CD14-positive monocyte (primary cell): Measurements from ENCODE around the gene CNTN1. TPM values are rescaled to one million over a fixed set of nuclear protein-coding genes. Genes with fewer than 3 reads are reported as not detected.

Experiments used
- DNase-seq, 3 donors: peaks; one replicate each; pipeline ENCODE4 v3.0.0-alpha.2; 2011 to 2022
- H2AFZ ChIP-seq: 2 replicates; pipeline ENCODE4 v1.6.0; 2012; ENCODE audit warnings: mild to moderate bottlenecking, low read depth, low read length, inconsistent platforms; ENCODE audit not compliant: insufficient read depth, poor library complexity, severe bottlenecking
- H3K27ac ChIP-seq, 2 donors: 1 replicate in 1 of 2; 2 replicates in 1 of 2; pipeline ENCODE4 v1.5.1; 2012 to 2013; ENCODE audit warnings: low read length in 2 of 2, control low read depth in 1 of 2, inconsistent platforms in 1 of 2, low read depth in 1 of 2, mild to moderate bottlenecking in 1 of 2
- H3K27me3 ChIP-seq, 2 donors: one replicate each; pipeline versions ENCODE4 v1.6.0 to v1.6.1; 2011 to 2013; ENCODE audit warnings: low read length in 2 of 2; ENCODE audit not compliant: control insufficient read depth in 2 of 2, insufficient read depth in 2 of 2
- H3K36me3 ChIP-seq, 2 donors: replicated peaks in 1 of 2; 1 replicate in 1 of 2; 2 replicates in 1 of 2; pipeline versions ENCODE4 v1.5.1 to v1.6.1; 2012 to 2013; ENCODE audit warnings: low read length in 2 of 2, control low read depth in 1 of 2, inconsistent platforms in 1 of 2, mild to moderate bottlenecking in 1 of 2; ENCODE audit not compliant: insufficient read depth in 2 of 2, control insufficient read depth in 1 of 2
- H3K4me1 ChIP-seq, 2 donors: 1 replicate in 1 of 2; 2 replicates in 1 of 2; pipeline versions ENCODE4 v1.5.1 to v1.6.1; 2012 to 2013; ENCODE audit warnings: low read length in 2 of 2, control low read depth in 1 of 2, inconsistent platforms in 1 of 2, mild to moderate bottlenecking in 1 of 2, moderate library complexity in 1 of 2; ENCODE audit not compliant: insufficient read depth in 2 of 2, control insufficient read depth in 1 of 2
- H3K4me2 ChIP-seq: replicated peaks from 2 replicates; pipeline ENCODE3; 2012; ENCODE audit warnings: low read length, moderate library complexity, mild to moderate bottlenecking; ENCODE audit not compliant: poor library complexity, severe bottlenecking; ENCODE audit errors: extremely low read depth
- H3K4me3 ChIP-seq, 3 experiments: fragments of 200-600 bp in 1 of 3; sonication (generic) in 1 of 3; replicated peaks in 1 of 3; 1 replicate in 2 of 3; 2 replicates in 1 of 3; pipeline ENCODE4 v1.5.1; 2011 to 2013; ENCODE audit warnings: low read length in 3 of 3, mild to moderate bottlenecking in 3 of 3, control low read depth in 2 of 3, low read depth in 2 of 3, inconsistent platforms in 1 of 3, moderate library complexity in 1 of 3
- H3K79me2 ChIP-seq: 2 replicates; pipeline ENCODE4 v1.6.0; 2012; ENCODE audit warnings: mild to moderate bottlenecking, control low read depth, inconsistent platforms, low read length, moderate library complexity; ENCODE audit not compliant: insufficient read depth
- H3K9ac ChIP-seq: 2 replicates; pipeline ENCODE4 v1.6.0; 2017; ENCODE audit warnings: low read length, mild to moderate bottlenecking; ENCODE audit not compliant: insufficient read depth, poor library complexity, severe bottlenecking
- H3K9me3 ChIP-seq, 2 donors: replicated peaks in 1 of 2; 1 replicate in 1 of 2; 2 replicates in 1 of 2; pipeline versions ENCODE4 v1.5.1 to v1.6.1; 2012 to 2013; ENCODE audit warnings: low read length in 2 of 2, control low read depth in 1 of 2; ENCODE audit not compliant: control insufficient read depth in 1 of 2, insufficient read depth in 1 of 2
- H4K20me1 ChIP-seq: 2 replicates; pipeline ENCODE4 v1.6.0; 2012; ENCODE audit warnings: mild to moderate bottlenecking, low read length, control low read depth, moderate library complexity; ENCODE audit not compliant: insufficient read depth
- H3K27ac Mint-ChIP-seq, 7 donors: one replicate each; pipeline ENCODE4 v1.8.0; 2020; ENCODE audit warnings: mild to moderate bottlenecking in 7 of 7, mixed read lengths in 7 of 7, moderate library complexity in 6 of 7, inconsistent platforms in 2 of 7
- H3K27me3 Mint-ChIP-seq, 3 donors: one replicate each; pipeline ENCODE4 v1.8.0; 2021 to 2022; ENCODE audit warnings: low read depth in 3 of 3, mild to moderate bottlenecking in 3 of 3, mixed read lengths in 3 of 3, moderate library complexity in 3 of 3, inconsistent platforms in 1 of 3
- H3K36me3 Mint-ChIP-seq, 2 donors: one replicate each; pipeline ENCODE4 v1.8.0; 2020; ENCODE audit warnings: mixed read lengths in 2 of 2, inconsistent platforms in 1 of 2, mild to moderate bottlenecking in 1 of 2
- H3K4me1 Mint-ChIP-seq: one replicate; pipeline ENCODE4 v1.8.0; 2020; ENCODE audit warnings: mild to moderate bottlenecking, mixed read lengths
- H3K4me3 Mint-ChIP-seq, 2 donors: one replicate each; pipeline ENCODE4 v1.8.0; 2020; ENCODE audit warnings: mild to moderate bottlenecking in 2 of 2, mixed read lengths in 2 of 2, moderate library complexity in 1 of 2
- H3K9me3 Mint-ChIP-seq, 7 donors: one replicate each; pipeline ENCODE4 v1.8.0; 2020 to 2022; ENCODE audit warnings: mixed read lengths in 7 of 7, mild to moderate bottlenecking in 6 of 7, moderate library complexity in 6 of 7, inconsistent platforms in 2 of 7
- CTCF ChIP-seq: fragments of 200-600 bp; IDR thresholded peaks from one replicate; pipeline ENCODE4 v1.8.0; 2022; ENCODE audit warnings: antibody characterized with exemption, mild to moderate bottlenecking
- WGBS: methylation state at CpG from one replicate; pipeline ENCODE4 v1.1.5; 2013; ENCODE audit warnings: missing lambda C conversion rate; ENCODE audit not compliant: insufficient coverage; 5-methylcytosine and 5-hydroxymethylcytosine counted together
- intact Hi-C, 2 donors: fragments of 100-400 bp; cut with micrococcal nuclease; formaldehyde crosslinking; loops; one replicate each; pipeline versions ENCODE4 v1.15.0 to v1.15.1; 2023
- polyA plus RNA-seq, 3 donors: library from polyadenylated mRNA; depleted of rRNA in 1 of 3; unstranded in 2 of 3; stranded (reverse) in 1 of 3; fragments of 300-500 nt in 2 of 3; fragments of >200 nt in 1 of 3; fragmentation: Illumina TruSeq in 2 of 3; gene quantifications; 1 replicate in 2 of 3; 2 replicates in 1 of 3; pipeline ENCODE4 v1.2.3, GENCODE V29; 2012 to 2021

The CNTN1 gene
- polyA plus RNA-seq, 3 donors = not detected

DNA sequence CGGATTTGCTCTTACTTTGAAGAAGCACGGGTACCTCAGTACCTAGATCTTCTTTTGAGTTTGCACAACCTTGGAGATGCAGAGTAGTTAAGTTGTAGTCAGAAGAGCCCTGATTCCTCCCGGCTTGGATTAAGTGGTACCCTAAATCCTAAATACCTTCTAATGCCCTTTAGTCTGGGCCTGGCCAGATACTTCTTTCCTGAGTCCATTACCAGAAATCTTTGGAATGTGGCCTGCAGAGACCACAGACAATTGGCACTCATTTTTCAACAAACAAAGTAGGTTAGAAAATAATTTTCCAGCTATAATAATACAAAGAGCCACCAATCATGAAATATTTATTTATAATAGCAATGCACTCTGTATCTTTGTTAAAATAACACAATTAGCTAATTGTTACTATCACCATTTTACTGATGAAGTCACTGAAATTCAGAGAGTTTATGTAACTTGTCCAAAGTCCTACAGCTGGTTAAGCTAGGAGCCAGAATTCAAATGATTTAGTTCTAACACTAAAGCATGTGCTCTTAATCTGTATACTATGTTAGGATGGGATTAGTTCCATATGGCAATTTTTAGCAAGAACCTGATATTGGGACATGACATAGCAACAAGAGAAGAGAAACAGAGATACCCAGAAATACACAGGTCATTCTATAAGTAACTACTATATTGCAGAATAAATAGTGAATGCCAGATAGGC, 363.8 kb downstream of the CNTN1 start:
- Histone ChIP-seq H2AFZ (no peak overlapping the region), H3K27me3 (no peaks in the 10 kb centered on the region), H3K27ac (no peak overlapping the region), H3K4me2 (no peak overlapping the region), H3K79me2 (no peaks in the 10 kb centered on the region), H3K9ac (no peak overlapping the region), H3K36me3 (no peaks in the 10 kb centered on the region), H3K4me3 (no peak overlapping the region), H3K4me1 (no peaks in the 10 kb centered on the region), H3K9me3 (no peaks in the 10 kb centered on the region), H4K20me1 (no peaks in the 10 kb centered on the region)
- peaks cover 0 to 6% (median 0%) of the 10 kb centered on the region in 7 donors for H3K9me3 Mint-ChIP-seq
- H3K4me3 Mint-ChIP-seq = no peak overlapping the region
- no peak overlapping the region for H3K27ac Mint-ChIP-seq
- peaks cover 0 to 2% (median 0%) of the 10 kb centered on the region in 3 donors for H3K27me3 Mint-ChIP-seq
- no peak for DNase-seq
- intact Hi-C loops = no loop called here
- WGBS = no CpG with 5 or more reads among the region's 3 CpGs
- H3K36me3 Mint-ChIP-seq = no peaks in the 10 kb centered on the region
- no peaks in the 10 kb centered on the region for H3K4me1 Mint-ChIP-seq
- TF ChIP-seq CTCF = no peak

DNA sequence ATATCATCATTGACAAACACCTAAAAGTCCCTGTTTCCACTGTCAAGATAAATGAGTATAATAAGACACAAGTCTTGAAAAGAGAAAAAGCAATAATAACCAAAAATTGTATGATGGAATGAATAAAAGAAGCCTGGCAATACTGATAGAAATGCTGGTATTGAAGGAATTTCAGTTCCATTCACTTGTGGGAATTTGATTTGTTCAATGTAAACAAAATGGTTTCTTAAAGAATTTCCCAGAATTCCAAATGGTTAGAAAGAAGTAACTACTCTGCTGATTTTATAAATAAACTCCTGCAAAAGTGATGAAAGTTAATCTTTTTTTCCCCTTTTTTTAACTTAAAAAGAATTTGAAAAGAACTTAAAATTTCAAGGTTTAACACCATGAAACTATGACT, 366.0 kb downstream of the CNTN1 start:
- no peak for DNase-seq
- H3K4me2 ChIP-seq = no peak overlapping the region
- Mint-ChIP-seq H3K27ac (no peak overlapping the region), H3K4me3 (no peak overlapping the region), H3K27me3 (peaks cover 0 to 2% (median 0%) of the 10 kb centered on the region in 3 donors), H3K4me1 (no peaks in the 10 kb centered on the region), H3K9me3 (peaks cover 0 to 3% (median 0%) of the 10 kb centered on the region in 7 donors), H3K36me3 (no peaks in the 10 kb centered on the region)
- no peaks in the 10 kb centered on the region for H3K9me3 ChIP-seq
- H3K4me3 ChIP-seq = no peak overlapping the region
- H3K27me3 ChIP-seq = no peaks in the 10 kb centered on the region
- H3K9ac ChIP-seq = no peak overlapping the region
- intact Hi-C loops = no loop called here
- H3K27ac ChIP-seq = no peak overlapping the region
- no peak overlapping the region for H2AFZ ChIP-seq
- no peaks in the 10 kb centered on the region for H3K36me3 ChIP-seq
- TF ChIP-seq CTCF = no peak
- H4K20me1 ChIP-seq = no peaks in the 10 kb centered on the region
- H3K79me2 ChIP-seq = no peaks in the 10 kb centered on the region
- no peaks in the 10 kb centered on the region for H3K4me1 ChIP-seq
